SK-N-SH treated with all-trans-retinoic acid at 6 μM for 48 hours (cell line): Measurements from ENCODE around the gene SLC38A8.

Source experiments
- ATAC-seq: fragments of 200-7000 bp; cut with Tn5 transposase; 3 replicates; pipeline ENCODE4 v1.9.1; 2020; ENCODE audit warnings: mild to moderate bottlenecking, moderate library complexity
- ARNTL ChIP-seq: fragments of 450-650 bp; formaldehyde crosslinking; IDR thresholded peaks from 2 replicates; pipeline ENCODE4 v1.5.0; 2020; ENCODE audit warnings: low read depth, mild to moderate bottlenecking, moderate library complexity, borderline replicate concordance
- BACH2 ChIP-seq: fragments of 250-450 bp; sonication (Bioruptor Pico); IDR thresholded peaks from 2 replicates; pipeline ENCODE4 v1.9.0; 2021; ENCODE audit warnings: mild to moderate bottlenecking, borderline replicate concordance
- CSDC2 ChIP-seq: fragments of 250-450 bp; sonication (Bioruptor Pico); IDR thresholded peaks from 2 replicates; pipeline ENCODE4 v1.5.0; 2020; ENCODE audit warnings: mild to moderate bottlenecking, moderate library complexity
- ESRRG ChIP-seq: fragments of 250-450 bp; sonication (Bioruptor Pico); IDR thresholded peaks from 2 replicates; pipeline ENCODE4 v1.6.1; 2021; ENCODE audit warnings: mild to moderate bottlenecking
- GLIS3 ChIP-seq: fragments of 250-450 bp; sonication (Bioruptor Pico); IDR thresholded peaks from 2 replicates; pipeline ENCODE4 v1.5.0; 2020; ENCODE audit warnings: mild to moderate bottlenecking, moderate library complexity
- ISL1 ChIP-seq: fragments of 250-450 bp; sonication (Bioruptor Pico); IDR thresholded peaks from 2 replicates; pipeline ENCODE4 v2.1.2; 2022; ENCODE audit warnings: mild to moderate bottlenecking, moderate library complexity
- OSR1 ChIP-seq: fragments of 250-450 bp; sonication (Bioruptor Pico); IDR thresholded peaks from 2 replicates; pipeline ENCODE4 v1.8.0; 2022; ENCODE audit warnings: moderate library complexity, mild to moderate bottlenecking, inconsistent platforms
- PPARA ChIP-seq: fragments of 250-450 bp; sonication (Bioruptor Pico); IDR thresholded peaks from 2 replicates; pipeline ENCODE4 v1.5.0; 2020; ENCODE audit warnings: mild to moderate bottlenecking, borderline replicate concordance
- RARB ChIP-seq: fragments of 250-450 bp; sonication (Bioruptor Pico); IDR thresholded peaks from 2 replicates; pipeline ENCODE4 v1.8.0; 2021; ENCODE audit warnings: mild to moderate bottlenecking, moderate library complexity
- SNAI2 ChIP-seq: fragments of 250-450 bp; sonication (Bioruptor Pico); IDR thresholded peaks from 2 replicates; pipeline ENCODE4 v1.5.0; 2020; ENCODE audit warnings: mild to moderate bottlenecking, moderate library complexity
- TCF4 ChIP-seq: fragments of 250-450 bp; sonication (Bioruptor Pico); IDR thresholded peaks from 2 replicates; pipeline ENCODE4 v1.8.0; 2021; ENCODE audit warnings: mild to moderate bottlenecking, moderate library complexity, borderline replicate concordance
- TOX ChIP-seq: fragments of 250-450 bp; sonication (Bioruptor Pico); IDR thresholded peaks from 2 replicates; pipeline ENCODE4 v1.8.0; 2021; ENCODE audit warnings: mild to moderate bottlenecking, moderate library complexity, borderline replicate concordance
- ZC3H10 ChIP-seq: fragments of 250-450 bp; sonication (Bioruptor Pico); IDR thresholded peaks from 2 replicates; pipeline ENCODE4 v1.5.1; 2021; ENCODE audit warnings: mild to moderate bottlenecking, moderate library complexity
- ZFP3 ChIP-seq: fragments of 250-450 bp; sonication (Bioruptor Pico); IDR thresholded peaks from 2 replicates; pipeline ENCODE4 v1.5.0; 2020; ENCODE audit warnings: mild to moderate bottlenecking, moderate library complexity
- ZFP30 ChIP-seq: fragments of 450-650 bp; formaldehyde crosslinking; IDR thresholded peaks from 2 replicates; pipeline ENCODE4 v1.5.0; 2022; ENCODE audit warnings: mild to moderate bottlenecking, moderate library complexity
- ZNF565 ChIP-seq: fragments of 450-650 bp; formaldehyde crosslinking; conservative IDR thresholded peaks from 2 replicates; pipeline ENCODE4 v1.5.0; 2020; ENCODE audit warnings: low read depth, mild to moderate bottlenecking, moderate library complexity
- ZNF70 ChIP-seq: fragments of 450-650 bp; formaldehyde crosslinking; IDR thresholded peaks from 2 replicates; pipeline ENCODE4 v1.5.0; 2020; ENCODE audit warnings: mild to moderate bottlenecking, moderate library complexity
- ZNF8 ChIP-seq: fragments of 450-650 bp; formaldehyde crosslinking; IDR thresholded peaks from 2 replicates; pipeline ENCODE4 v1.5.0; 2020; ENCODE audit warnings: mild to moderate bottlenecking, moderate library complexity
- TF ChIP-seq, protein P1 (sequence below): fragments of 250-450 bp; sonication (Bioruptor Pico); IDR thresholded peaks from 2 replicates; pipeline ENCODE4 v1.5.0; 2020; ENCODE audit warnings: mild to moderate bottlenecking, moderate library complexity
- TF ChIP-seq, protein P2 (sequence below): fragments of 250-450 bp; sonication (Bioruptor Pico); IDR thresholded peaks from 2 replicates; pipeline ENCODE4 v1.5.1; 2021; ENCODE audit warnings: mild to moderate bottlenecking, moderate library complexity
- TF ChIP-seq, protein P3 (sequence below): fragments of 250-450 bp; sonication (Bioruptor Pico); IDR thresholded peaks from 2 replicates; pipeline ENCODE4 v1.8.0; 2020; ENCODE audit warnings: mild to moderate bottlenecking, moderate library complexity, borderline replicate concordance
- TF ChIP-seq, protein P4 (sequence below): fragments of 250-450 bp; sonication (Bioruptor Pico); IDR thresholded peaks from 2 replicates; pipeline ENCODE4 v1.8.0; 2021; ENCODE audit warnings: low read depth, mild to moderate bottlenecking, moderate library complexity, borderline replicate concordance
- TF ChIP-seq, protein P5 (sequence below): fragments of 250-450 bp; sonication (Bioruptor Pico); IDR thresholded peaks from 2 replicates; pipeline ENCODE4 v1.5.1; 2020; ENCODE audit warnings: low read depth, mild to moderate bottlenecking, moderate library complexity

The SLC38A8 gene

DNA sequence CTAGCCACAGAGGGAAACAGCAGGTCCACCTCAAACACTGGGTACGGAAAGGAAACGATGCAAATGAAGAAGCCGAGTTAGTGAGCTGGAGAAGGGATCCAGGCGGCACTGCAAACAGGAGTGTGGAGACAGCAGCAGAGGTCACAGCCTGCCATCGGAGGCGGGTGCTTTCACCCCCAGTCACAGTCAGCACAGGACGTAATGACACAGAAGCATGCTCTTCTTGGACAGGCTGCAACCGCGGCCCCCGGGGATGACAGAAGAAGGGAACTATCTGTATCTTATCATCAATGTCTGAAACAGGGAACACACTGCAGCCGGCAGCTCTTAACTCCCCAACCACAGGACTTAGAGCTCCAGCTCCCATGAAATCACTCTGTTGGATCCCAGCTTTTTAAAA, 16.1 kb upstream of the SLC38A8 start:
- no peak for TF ChIP-seq ISL1 (CRISPR knock-in tag)
- no peak for TF ChIP-seq TOX (CRISPR knock-in tag)
- TF ChIP-seq RARB (CRISPR knock-in tag) = no peak
- no peak for TF ChIP-seq GLIS3 (CRISPR knock-in tag)
- TF ChIP-seq ZNF70 (CRISPR knock-in tag) = no peak
- TF ChIP-seq ESRRG = no peak
- TF ChIP-seq PPARA (CRISPR knock-in tag) = no peak
- TF ChIP-seq ZC3H10 (CRISPR knock-in tag) = no peak
- TF ChIP-seq, protein P1, sequence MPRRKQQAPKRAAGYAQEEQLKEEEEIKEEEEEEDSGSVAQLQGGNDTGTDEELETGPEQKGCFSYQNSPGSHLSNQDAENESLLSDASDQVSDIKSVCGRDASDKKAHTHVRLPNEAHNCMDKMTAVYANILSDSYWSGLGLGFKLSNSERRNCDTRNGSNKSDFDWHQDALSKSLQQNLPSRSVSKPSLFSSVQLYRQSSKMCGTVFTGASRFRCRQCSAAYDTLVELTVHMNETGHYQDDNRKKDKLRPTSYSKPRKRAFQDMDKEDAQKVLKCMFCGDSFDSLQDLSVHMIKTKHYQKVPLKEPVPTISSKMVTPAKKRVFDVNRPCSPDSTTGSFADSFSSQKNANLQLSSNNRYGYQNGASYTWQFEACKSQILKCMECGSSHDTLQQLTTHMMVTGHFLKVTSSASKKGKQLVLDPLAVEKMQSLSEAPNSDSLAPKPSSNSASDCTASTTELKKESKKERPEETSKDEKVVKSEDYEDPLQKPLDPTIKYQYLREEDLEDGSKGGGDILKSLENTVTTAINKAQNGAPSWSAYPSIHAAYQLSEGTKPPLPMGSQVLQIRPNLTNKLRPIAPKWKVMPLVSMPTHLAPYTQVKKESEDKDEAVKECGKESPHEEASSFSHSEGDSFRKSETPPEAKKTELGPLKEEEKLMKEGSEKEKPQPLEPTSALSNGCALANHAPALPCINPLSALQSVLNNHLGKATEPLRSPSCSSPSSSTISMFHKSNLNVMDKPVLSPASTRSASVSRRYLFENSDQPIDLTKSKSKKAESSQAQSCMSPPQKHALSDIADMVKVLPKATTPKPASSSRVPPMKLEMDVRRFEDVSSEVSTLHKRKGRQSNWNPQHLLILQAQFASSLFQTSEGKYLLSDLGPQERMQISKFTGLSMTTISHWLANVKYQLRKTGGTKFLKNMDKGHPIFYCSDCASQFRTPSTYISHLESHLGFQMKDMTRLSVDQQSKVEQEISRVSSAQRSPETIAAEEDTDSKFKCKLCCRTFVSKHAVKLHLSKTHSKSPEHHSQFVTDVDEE (CRISPR knock-in tag) = no peak
- TF ChIP-seq, protein P2, sequence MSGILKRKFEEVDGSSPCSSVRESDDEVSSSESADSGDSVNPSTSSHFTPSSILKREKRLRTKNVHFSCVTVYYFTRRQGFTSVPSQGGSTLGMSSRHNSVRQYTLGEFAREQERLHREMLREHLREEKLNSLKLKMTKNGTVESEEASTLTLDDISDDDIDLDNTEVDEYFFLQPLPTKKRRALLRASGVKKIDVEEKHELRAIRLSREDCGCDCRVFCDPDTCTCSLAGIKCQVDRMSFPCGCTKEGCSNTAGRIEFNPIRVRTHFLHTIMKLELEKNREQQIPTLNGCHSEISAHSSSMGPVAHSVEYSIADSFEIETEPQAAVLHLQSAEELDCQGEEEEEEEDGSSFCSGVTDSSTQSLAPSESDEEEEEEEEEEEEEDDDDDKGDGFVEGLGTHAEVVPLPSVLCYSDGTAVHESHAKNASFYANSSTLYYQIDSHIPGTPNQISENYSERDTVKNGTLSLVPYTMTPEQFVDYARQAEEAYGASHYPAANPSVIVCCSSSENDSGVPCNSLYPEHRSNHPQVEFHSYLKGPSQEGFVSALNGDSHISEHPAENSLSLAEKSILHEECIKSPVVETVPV (CRISPR knock-in tag) = no peak
- TF ChIP-seq SNAI2 (CRISPR knock-in tag) = no peak
- TF ChIP-seq ARNTL (CRISPR knock-in tag) = no peak
- TF ChIP-seq, protein P3, sequence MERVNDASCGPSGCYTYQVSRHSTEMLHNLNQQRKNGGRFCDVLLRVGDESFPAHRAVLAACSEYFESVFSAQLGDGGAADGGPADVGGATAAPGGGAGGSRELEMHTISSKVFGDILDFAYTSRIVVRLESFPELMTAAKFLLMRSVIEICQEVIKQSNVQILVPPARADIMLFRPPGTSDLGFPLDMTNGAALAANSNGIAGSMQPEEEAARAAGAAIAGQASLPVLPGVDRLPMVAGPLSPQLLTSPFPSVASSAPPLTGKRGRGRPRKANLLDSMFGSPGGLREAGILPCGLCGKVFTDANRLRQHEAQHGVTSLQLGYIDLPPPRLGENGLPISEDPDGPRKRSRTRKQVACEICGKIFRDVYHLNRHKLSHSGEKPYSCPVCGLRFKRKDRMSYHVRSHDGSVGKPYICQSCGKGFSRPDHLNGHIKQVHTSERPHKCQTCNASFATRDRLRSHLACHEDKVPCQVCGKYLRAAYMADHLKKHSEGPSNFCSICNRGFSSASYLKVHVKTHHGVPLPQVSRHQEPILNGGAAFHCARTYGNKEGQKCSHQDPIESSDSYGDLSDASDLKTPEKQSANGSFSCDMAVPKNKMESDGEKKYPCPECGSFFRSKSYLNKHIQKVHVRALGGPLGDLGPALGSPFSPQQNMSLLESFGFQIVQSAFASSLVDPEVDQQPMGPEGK = no peak
- TF ChIP-seq ZNF8 (CRISPR knock-in tag) = no peak
- TF ChIP-seq TCF4 (CRISPR knock-in tag) = no peak
- TF ChIP-seq, all 23 proteins: peak for 0
- no peak for ATAC-seq

DNA sequence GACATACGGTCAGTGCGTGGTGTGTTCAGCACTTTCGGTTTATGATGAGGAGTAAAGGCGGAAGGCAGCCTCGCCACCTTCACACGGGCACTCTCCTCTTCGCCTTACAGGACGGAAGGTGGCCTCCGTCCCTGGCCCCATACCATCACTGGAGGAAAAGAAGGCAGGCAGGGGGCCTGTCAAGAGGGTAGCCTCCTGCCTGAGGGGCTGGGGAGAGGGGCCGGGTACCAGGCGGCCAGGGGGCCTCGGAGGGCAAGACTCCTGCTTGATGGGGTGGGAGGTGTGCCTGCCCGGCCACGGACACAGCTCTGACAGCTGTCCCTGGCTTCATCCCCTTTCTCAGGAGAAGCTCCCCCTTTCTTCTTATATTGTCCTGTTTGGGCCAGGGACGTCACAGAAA, 15.6 kb upstream of the SLC38A8 start:
- TF ChIP-seq CSDC2 (no peak), ESRRG (no peak), SNAI2 (CRISPR knock-in tag) (no peak), ZNF565 (CRISPR knock-in tag) (no peak)
- TF ChIP-seq, protein P1 (CRISPR knock-in tag) = no peak
- TF ChIP-seq, all 23 proteins: peak for 0
- no peak for ATAC-seq

DNA sequence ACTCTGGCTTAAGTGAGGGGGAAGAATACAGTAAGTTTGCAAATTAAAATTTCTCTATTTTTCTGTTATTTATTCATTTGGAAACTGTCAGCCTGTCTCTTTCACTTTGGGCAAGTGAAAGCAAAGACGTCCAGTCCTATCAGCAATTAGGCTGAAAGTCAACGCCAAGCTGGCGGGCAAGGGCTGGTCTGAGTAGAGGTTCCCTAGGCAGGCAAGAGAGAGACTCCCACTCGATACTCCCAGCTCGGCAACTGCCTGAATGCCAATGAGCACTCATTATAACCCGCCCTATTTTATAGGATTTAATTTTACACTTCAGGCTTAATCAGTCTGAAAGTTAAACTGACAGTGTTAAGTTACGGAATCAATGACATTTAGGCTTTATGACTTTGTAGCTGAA, 14.3 kb upstream of the SLC38A8 start:
- ATAC-seq = no peak
- TF ChIP-seq ZFP30 (CRISPR knock-in tag) = no peak
- TF ChIP-seq, protein P4, sequence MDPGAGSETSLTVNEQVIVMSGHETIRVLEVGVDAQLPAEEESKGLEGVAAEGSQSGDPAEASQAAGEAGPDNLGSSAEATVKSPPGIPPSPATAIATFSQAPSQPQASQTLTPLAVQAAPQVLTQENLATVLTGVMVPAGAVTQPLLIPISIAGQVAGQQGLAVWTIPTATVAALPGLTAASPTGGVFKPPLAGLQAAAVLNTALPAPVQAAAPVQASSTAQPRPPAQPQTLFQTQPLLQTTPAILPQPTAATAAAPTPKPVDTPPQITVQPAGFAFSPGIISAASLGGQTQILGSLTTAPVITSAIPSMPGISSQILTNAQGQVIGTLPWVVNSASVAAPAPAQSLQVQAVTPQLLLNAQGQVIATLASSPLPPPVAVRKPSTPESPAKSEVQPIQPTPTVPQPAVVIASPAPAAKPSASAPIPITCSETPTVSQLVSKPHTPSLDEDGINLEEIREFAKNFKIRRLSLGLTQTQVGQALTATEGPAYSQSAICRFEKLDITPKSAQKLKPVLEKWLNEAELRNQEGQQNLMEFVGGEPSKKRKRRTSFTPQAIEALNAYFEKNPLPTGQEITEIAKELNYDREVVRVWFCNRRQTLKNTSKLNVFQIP (CRISPR knock-in tag) = no peak
- no peak for TF ChIP-seq RARB (CRISPR knock-in tag)
- TF ChIP-seq SNAI2 (CRISPR knock-in tag) = no peak
- TF ChIP-seq ZFP3 = no peak
- TF ChIP-seq OSR1 (CRISPR knock-in tag) = no peak
- TF ChIP-seq ISL1 (CRISPR knock-in tag) = no peak
- no peak for TF ChIP-seq ZNF565 (CRISPR knock-in tag)
- TF ChIP-seq ZC3H10 (CRISPR knock-in tag) = no peak
- no peak for TF ChIP-seq ZNF8 (CRISPR knock-in tag)
- TF ChIP-seq PPARA (CRISPR knock-in tag) = no peak
- TF ChIP-seq, protein P2 (CRISPR knock-in tag) = no peak
- TF ChIP-seq BACH2 (CRISPR knock-in tag) = no peak
- TF ChIP-seq, protein P5, sequence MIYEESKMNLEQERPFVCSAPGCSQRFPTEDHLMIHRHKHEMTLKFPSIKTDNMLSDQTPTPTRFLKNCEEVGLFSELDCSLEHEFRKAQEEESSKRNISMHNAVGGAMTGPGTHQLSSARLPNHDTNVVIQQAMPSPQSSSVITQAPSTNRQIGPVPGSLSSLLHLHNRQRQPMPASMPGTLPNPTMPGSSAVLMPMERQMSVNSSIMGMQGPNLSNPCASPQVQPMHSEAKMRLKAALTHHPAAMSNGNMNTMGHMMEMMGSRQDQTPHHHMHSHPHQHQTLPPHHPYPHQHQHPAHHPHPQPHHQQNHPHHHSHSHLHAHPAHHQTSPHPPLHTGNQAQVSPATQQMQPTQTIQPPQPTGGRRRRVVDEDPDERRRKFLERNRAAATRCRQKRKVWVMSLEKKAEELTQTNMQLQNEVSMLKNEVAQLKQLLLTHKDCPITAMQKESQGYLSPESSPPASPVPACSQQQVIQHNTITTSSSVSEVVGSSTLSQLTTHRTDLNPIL (CRISPR knock-in tag) = no peak
- TF ChIP-seq TCF4 (CRISPR knock-in tag) = no peak
- no peak for TF ChIP-seq ARNTL (CRISPR knock-in tag)
- no peak for TF ChIP-seq TOX (CRISPR knock-in tag)
- TF ChIP-seq, all 23 proteins: peak for 0
